Measurements from ENCODE around the gene PLCXD1.

The PLCXD1 gene

DNA sequence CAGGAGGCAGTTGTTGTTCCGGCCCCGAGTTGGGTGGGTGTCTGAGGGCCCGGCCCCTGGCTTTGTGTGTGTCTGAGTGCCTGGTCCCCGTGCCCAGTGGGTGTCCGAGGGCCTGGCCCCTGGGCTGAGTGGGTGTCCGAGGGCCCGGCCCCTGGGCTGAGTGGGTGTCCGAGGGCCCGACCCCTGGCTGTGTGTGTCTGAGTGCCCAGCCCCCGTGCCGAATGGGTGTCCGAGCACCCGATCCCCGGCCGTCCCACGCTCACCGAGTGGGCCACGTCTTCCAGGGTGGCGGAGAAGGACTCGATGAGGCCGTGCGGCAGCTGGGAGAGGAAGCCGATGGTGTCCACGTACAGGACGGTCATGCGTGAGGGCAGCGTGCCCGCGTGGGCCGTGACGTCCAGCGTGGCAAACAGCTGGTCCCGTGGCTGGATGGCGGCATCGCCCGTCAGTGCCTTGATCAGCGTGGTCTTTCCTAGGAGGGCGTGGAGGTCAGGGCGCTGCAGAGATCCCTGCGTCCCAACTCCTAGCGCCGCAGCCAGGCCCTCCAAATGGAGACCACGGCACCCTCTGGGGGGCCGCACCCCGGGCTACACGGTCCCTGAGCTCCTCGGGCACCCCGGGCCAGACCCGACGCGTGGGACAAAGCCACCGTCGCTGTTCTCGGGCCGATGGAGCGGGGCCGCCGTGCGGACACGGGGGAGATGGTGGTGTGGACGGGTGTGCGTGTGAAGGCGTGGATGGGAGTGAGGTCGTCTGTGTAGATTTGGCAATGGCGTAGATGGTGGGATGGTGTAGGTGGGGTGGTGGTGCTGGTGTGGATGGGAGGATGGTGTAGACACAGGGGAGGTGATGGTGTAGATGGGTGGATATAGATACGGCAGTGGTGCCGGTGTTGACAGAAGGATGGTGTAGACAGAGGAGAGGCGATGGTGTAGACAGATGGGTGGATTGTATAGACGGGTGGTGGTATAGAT lies 30.3 kb downstream of the PLCXD1 start:
- Mint-ChIP-seq H3K36me3 (ENCODE audit: low read depth) (peaks cover 53% of the 10 kb centered on the region), H3K27me3 (ENCODE audit: low read depth, poor library complexity) (no peaks in the 10 kb centered on the region), H3K4me1 (no peaks in the 10 kb centered on the region), H3K27ac (no peak overlapping the region), H3K9me3 (no peaks in the 10 kb centered on the region), H3K4me3 (no peak overlapping the region)
- TF ChIP-seq, protein P1, sequence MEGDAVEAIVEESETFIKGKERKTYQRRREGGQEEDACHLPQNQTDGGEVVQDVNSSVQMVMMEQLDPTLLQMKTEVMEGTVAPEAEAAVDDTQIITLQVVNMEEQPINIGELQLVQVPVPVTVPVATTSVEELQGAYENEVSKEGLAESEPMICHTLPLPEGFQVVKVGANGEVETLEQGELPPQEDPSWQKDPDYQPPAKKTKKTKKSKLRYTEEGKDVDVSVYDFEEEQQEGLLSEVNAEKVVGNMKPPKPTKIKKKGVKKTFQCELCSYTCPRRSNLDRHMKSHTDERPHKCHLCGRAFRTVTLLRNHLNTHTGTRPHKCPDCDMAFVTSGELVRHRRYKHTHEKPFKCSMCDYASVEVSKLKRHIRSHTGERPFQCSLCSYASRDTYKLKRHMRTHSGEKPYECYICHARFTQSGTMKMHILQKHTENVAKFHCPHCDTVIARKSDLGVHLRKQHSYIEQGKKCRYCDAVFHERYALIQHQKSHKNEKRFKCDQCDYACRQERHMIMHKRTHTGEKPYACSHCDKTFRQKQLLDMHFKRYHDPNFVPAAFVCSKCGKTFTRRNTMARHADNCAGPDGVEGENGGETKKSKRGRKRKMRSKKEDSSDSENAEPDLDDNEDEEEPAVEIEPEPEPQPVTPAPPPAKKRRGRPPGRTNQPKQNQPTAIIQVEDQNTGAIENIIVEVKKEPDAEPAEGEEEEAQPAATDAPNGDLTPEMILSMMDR (IDR thresholded peaks at IDR 0.05), result no peak
- no peak for DNase-seq

GRCh38 chrX:312621-313331 lies 31.6 kb downstream of the PLCXD1 start:
- H3K4me3 Mint-ChIP-seq, result no peak overlapping the region
- no peaks in the 10 kb centered on the region for H3K4me1 Mint-ChIP-seq
- TF ChIP-seq, protein P1 (IDR thresholded peaks at IDR 0.05), result no peak
- H3K9me3 Mint-ChIP-seq, result no peaks in the 10 kb centered on the region
- H3K36me3 Mint-ChIP-seq (ENCODE audit: low read depth), result peaks cover 45% of the 10 kb centered on the region
- H3K27me3 Mint-ChIP-seq (ENCODE audit: low read depth, poor library complexity), result no peaks in the 10 kb centered on the region
- H3K27ac Mint-ChIP-seq, result no peak overlapping the region
- no peak for DNase-seq

DNA sequence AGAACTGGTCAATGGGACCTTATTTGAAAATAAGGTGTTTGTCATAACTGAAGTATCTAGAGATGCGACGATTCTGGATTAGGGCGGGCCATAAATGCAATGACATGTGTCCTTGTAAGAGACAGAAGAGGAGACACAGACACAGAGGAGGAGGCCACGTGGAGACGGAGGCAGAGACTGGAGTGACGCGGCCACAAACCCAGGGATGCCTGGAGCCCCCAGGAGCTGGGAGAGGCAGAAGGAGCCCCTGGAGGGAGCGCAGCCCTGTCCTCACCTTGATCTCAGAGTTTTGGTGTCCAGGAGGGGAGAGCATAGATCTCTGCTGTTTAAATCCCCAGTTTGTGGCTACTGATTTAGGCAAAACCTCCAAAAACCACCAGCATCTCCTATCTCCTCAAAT lies 32.4 kb downstream of the PLCXD1 start:
- Mint-ChIP-seq H3K36me3 (ENCODE audit: low read depth) (peaks cover 38% of the 10 kb centered on the region), H3K27me3 (ENCODE audit: low read depth, poor library complexity) (no peaks in the 10 kb centered on the region), H3K9me3 (no peaks in the 10 kb centered on the region), H3K27ac (peak overlapping the region; percentile 84), H3K4me3 (no peak overlapping the region), H3K4me1 (no peaks in the 10 kb centered on the region)
- no peak for DNase-seq
- TF ChIP-seq, protein P1 (IDR thresholded peaks at IDR 0.05), result no peak

DNA sequence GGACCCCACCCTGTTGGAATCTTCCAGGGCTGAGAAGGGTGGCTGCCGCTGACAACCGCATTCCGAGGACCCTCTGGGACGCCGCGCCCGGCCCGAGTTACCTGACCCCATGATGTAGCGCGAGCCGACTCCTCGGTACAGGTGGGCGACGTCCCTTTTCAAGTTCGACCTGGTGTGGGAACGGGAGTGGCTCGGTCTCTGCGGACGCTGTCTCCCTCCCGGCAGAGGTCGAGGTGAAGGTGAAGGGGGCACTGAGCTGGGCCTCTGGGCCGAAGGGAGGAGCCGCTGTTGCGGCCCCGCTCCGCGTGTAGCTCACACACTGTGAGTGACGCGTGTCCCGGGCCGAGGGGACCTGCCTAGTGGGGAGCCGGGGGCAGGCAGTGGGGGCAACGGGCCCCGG lies 32.9 kb downstream of the PLCXD1 start:
- no peak overlapping the region for H3K27ac Mint-ChIP-seq
- DNase-seq, result no peak
- no peaks in the 10 kb centered on the region for H3K4me1 Mint-ChIP-seq

DNA sequence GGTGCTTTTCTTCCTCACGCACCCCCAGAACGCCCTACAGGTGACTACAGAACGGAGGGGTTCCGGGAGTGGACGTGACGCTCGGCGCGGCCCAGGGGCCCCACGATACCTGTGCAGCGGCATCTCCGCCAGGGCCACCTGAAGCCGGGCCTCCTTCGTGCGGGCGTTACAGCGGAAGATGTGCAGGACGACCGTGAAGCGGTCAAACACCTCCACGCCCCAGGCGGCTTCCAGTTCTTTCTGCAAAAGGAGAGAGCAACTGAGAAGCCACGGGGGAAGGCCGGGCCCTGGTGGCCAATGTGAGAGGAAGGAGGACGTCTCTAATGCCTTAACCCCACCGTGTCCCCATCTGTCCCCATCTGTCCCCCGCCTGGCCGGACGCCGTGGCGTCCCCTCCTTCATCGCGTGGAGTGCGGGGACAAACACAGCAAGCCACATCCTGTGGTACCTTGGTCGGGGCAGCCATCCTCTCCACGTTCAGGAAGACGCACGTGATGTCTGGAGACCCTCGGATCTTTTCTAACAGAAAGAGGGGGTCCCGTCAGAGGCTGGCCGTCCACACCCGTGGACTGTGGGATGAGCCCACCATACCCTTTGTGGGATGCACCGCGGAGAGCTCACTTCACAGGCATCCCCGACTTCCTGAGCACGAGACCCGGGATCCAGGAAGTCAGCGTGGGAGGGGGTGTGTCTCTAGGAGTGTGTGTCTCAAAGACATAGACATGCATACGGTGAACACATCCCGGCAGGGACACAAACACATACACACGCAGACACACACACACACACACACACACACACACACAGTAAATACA lies 33.8 kb downstream of the PLCXD1 start:
- TF ChIP-seq, protein P1 (IDR thresholded peaks at IDR 0.05), result no peak
- Mint-ChIP-seq H3K27ac (no peak overlapping the region), H3K9me3 (no peaks in the 10 kb centered on the region), H3K36me3 (ENCODE audit: low read depth) (peaks cover 29% of the 10 kb centered on the region), H3K4me3 (no peak overlapping the region), H3K27me3 (ENCODE audit: low read depth, poor library complexity) (no peaks in the 10 kb centered on the region), H3K4me1 (no peaks in the 10 kb centered on the region)
- DNase-seq, result no peak

More for the DNA sequence above, 32.9 kb downstream of the PLCXD1 start:
- no peaks in the 10 kb centered on the region for H3K27me3 Mint-ChIP-seq (ENCODE audit: low read depth, poor library complexity)
- peaks cover 37% of the 10 kb centered on the region for H3K36me3 Mint-ChIP-seq (ENCODE audit: low read depth)
- TF ChIP-seq, protein P1 (IDR thresholded peaks at IDR 0.05), result no peak
- no peaks in the 10 kb centered on the region for H3K9me3 Mint-ChIP-seq
- no peak overlapping the region for H3K4me3 Mint-ChIP-seq

Data from nephron progenitor cell (in vitro differentiated cells).